GM20431 (cell line): Measurements from ENCODE around the gene LPP.

Source experiments
- in situ Hi-C: fragments of 300-500 bp; cut with MseI, MboI; formaldehyde crosslinking; loops from one replicate; pipeline ENCODE4 v1.15.0; 2020; ENCODE audit warnings: low sequenced_read_pairs; ENCODE audit not compliant: unreplicated experiment

LPP gene

GRCh38 chr3:188817103-188817934 lies 663.4 kb downstream of the LPP start:
- in situ Hi-C loops, result no loop called here

GRCh38 chr3:188817935-188818269 lies 663.9 kb downstream of the LPP start:
- in situ Hi-C loops, result no loop called here

- in situ Hi-C loops, result no loop called here
Observed at GRCh38 chr3:188818282-188818681, 664.3 kb downstream of the LPP start.

GRCh38 chr3:188819939-188820338 lies 666.0 kb downstream of the LPP start:
- in situ Hi-C loops, result no loop called here

- in situ Hi-C loops, result no loop called here
Observed at GRCh38 chr3:188822004-188822403, 668.0 kb downstream of the LPP start.

- in situ Hi-C loops, result no loop called here
Observed at GRCh38 chr3:188822411-188822810, 668.5 kb downstream of the LPP start.

- in situ Hi-C loops, result no loop called here
Observed at GRCh38 chr3:188824566-188824965, 670.6 kb downstream of the LPP start.

GRCh38 chr3:188825901-188826300 lies 671.9 kb downstream of the LPP start:
- in situ Hi-C loops, result no loop called here

GRCh38 chr3:188826574-188826973 lies 672.6 kb downstream of the LPP start:
- in situ Hi-C loops, result no loop called here

GRCh38 chr3:188827103-188827502 lies 673.1 kb downstream of the LPP start:
- in situ Hi-C loops, result no loop called here

- in situ Hi-C loops, result no loop called here
Observed at GRCh38 chr3:188827576-188827975, 673.6 kb downstream of the LPP start.

- in situ Hi-C loops, result no loop called here
Observed at GRCh38 chr3:188829130-188829529, 675.2 kb downstream of the LPP start.

GRCh38 chr3:188829576-188829975 lies 675.6 kb downstream of the LPP start:
- in situ Hi-C loops, result no loop called here

- in situ Hi-C loops, result no loop called here
Observed at GRCh38 chr3:188830893-188831292, 676.9 kb downstream of the LPP start.

GRCh38 chr3:188832146-188832545 lies 678.2 kb downstream of the LPP start:
- in situ Hi-C loops, result no loop called here

GRCh38 chr3:188832961-188833721 lies 679.2 kb downstream of the LPP start:
- in situ Hi-C loops, result no loop called here

GRCh38 chr3:188834349-188834748 lies 680.4 kb downstream of the LPP start:
- in situ Hi-C loops, result no loop called here

GRCh38 chr3:188839187-188839695 lies 685.3 kb downstream of the LPP start:
- in situ Hi-C loops, result no loop called here

GRCh38 chr3:188840290-188840689 lies 686.3 kb downstream of the LPP start:
- in situ Hi-C loops, result no loop called here

GRCh38 chr3:188841906-188842305 lies 687.9 kb downstream of the LPP start:
- in situ Hi-C loops, result no loop called here

GRCh38 chr3:188842639-188843038 lies 688.7 kb downstream of the LPP start:
- in situ Hi-C loops, result no loop called here
